Measurements from ENCODE around the gene AGPAT3. TPM values are rescaled to one million over a fixed set of nuclear protein-coding genes. Genes with fewer than 3 reads are reported as not detected.

The AGPAT3 gene, protein sequence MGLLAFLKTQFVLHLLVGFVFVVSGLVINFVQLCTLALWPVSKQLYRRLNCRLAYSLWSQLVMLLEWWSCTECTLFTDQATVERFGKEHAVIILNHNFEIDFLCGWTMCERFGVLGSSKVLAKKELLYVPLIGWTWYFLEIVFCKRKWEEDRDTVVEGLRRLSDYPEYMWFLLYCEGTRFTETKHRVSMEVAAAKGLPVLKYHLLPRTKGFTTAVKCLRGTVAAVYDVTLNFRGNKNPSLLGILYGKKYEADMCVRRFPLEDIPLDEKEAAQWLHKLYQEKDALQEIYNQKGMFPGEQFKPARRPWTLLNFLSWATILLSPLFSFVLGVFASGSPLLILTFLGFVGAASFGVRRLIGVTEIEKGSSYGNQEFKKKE
- polyA plus RNA-seq (2011; rRNA removed) (18.2 and 19.7 TPM in 2 replicates), polyA plus RNA-seq (2017; fragmentation: RNase III; extraction: RNeasy Plus Mini Kit Qiagen cat#74134 plus additional on column Dnase treatment) (20.3 to 21.2 TPM (median 21.1 TPM) in 3 replicates), polyA minus RNA-seq (2011; rRNA and poly(A)+ RNA removed) (28.0 and 41.2 TPM in 2 replicates)
- polyA plus RNA-seq (2012; cell fraction: cytosol; rRNA removed) = 18.6 and 21.3 TPM in 2 replicates
- 27.0 and 28.7 TPM in 2 replicates for polyA plus RNA-seq (2012; cell fraction: nucleus; rRNA removed)

DNA sequence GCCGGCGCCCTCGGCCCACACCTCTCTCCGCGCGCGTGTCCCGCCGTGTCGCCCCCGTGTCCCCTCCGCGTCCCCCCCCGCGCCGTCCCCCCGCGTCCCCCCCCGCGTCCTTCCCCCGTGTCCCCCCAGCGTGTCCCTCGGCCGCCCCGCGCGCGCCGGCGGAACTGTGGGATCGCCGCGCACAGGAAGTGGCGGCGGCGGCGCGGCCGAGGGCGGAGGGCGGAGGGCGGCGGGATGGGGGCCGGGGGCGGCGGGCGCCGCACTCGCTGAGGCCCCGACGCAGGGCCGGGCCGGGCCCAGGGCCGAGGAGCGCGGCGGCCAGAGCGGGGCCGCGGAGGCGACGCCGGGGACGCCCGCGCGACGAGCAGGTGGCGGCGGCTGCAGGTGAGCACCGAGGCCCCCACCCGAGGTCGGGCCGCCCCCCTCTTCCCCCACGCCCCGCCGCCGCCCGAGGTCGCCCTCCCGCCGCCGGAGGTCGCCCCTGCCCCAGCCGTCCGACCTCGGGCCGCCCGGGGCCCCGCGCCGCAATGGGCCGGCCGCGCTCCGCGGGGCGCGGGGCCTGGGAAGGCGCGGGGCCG is at the start of gene AGPAT3:
Gene AGPAT3, plus strand, starts transcription at position 262 of the 578 bp plus-strand sequence. CDS start 94,459 bp downstream, outside the sequence.
- CTCF ChIA-PET = no interaction called here
- Histone ChIP-seq H3K4me2 (peak within 1 kb of the TSS; percentile 91), H3K27ac (peak within 1 kb of the TSS; percentile 96 to 97), H3K4me3 (peak within 1 kb of the TSS; percentile 98), H3K4me1 (peaks cover 10% of the 10 kb centered on the region; the same call in 2 of the 3 replicates), H3K9me3 (no peaks in the 10 kb centered on the region)
- WGBS (ENCODE audit: missing lambda C conversion rate) = no CpG with 5 or more reads among the region's 102 CpGs
- POLR2A ChIA-PET = no interaction called here
- ATAC-seq (peak in 1 of 2 experiments; percentile 62; a peak in 3 of 6 replicates), FAIRE-seq (no peak), DNase-seq (ENCODE audit: low read depth in 1 of 2, low spot score in 1 of 2) (no peak)
- TF ChIP-seq, protein P1, sequence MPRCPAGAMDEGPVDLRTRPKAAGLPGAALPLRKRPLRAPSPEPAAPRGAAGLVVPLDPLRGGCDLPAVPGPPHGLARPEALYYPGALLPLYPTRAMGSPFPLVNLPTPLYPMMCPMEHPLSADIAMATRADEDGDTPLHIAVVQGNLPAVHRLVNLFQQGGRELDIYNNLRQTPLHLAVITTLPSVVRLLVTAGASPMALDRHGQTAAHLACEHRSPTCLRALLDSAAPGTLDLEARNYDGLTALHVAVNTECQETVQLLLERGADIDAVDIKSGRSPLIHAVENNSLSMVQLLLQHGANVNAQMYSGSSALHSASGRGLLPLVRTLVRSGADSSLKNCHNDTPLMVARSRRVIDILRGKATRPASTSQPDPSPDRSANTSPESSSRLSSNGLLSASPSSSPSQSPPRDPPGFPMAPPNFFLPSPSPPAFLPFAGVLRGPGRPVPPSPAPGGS (IDR thresholded peaks at IDR 0.05) = 0 out of 3 replicates have a peak, but pooled peaks have one; percentile 4
- TF ChIP-seq CHD2 (IDR thresholded peaks at IDR 0.05; ENCODE audit: low read length, partially characterized antibody) (no peak), SMC3 (IDR thresholded peaks at IDR 0.05) (no peak), POLR2A (IDR thresholded peaks at IDR 0.05; ENCODE audit: low read length) (0 out of 2 replicates have a peak, but pooled peaks have one; percentile 7), MAZ (IDR thresholded peaks at IDR 0.05; ENCODE audit: borderline replicate concordance, low read depth, low read length) (no peak)

DNA sequence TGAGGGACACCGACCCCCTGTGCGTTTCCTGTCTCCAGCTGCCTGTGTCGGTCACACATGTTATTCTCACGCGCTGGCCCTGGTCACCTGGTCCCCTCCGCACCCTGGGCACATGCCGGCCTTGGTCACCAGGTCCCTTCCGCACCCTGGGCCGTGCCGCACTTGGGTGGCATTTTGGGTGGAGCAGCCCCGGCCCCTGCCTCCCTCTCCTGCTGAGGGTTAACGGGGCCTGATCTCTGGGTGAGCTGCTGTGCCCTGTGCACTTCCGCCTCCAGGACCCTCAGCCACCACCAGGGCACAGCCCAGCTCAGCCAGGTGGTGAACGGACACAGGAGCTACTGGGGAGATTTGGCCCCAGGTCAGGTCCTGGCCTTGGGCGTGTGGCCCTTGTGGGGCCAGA is 49.0 kb upstream of the AGPAT3 start:
- ATAC-seq (no peak), FAIRE-seq (no peak), DNase-seq (ENCODE audit: low read depth in 1 of 2, low spot score in 1 of 2) (no peak)
- H3K4me3 ChIP-seq = no peak overlapping the region
- no CpG with 5 or more reads among the region's 15 CpGs for WGBS (ENCODE audit: missing lambda C conversion rate)
- no peaks in the 10 kb centered on the region for H3K9me3 ChIP-seq
- ChIA-PET CTCF (interaction anchor here (2.0 to 2.1 kb wide), 2 partner anchors 11 to 123 kb away, joined by 7 to 11 read pairs; no protein-coding TSS in a partner anchor), POLR2A (no interaction called here)
- H3K4me2 ChIP-seq = no peak overlapping the region
- H3K27ac ChIP-seq = no peak overlapping the region
- H3K4me1 ChIP-seq = peaks cover 7% of the 10 kb centered on the region; the same call in 1 of the 3 replicates
- TF ChIP-seq CBX2 (IDR thresholded peaks at IDR 0.05; ENCODE audit: borderline replicate concordance, low read depth) = no peak
- TF ChIP-seq POLR2A (IDR thresholded peaks at IDR 0.05; ENCODE audit: low read length) = no peak
- no peak for TF ChIP-seq KDM5A (IDR thresholded peaks at IDR 0.05)
- TF ChIP-seq, protein P2, sequence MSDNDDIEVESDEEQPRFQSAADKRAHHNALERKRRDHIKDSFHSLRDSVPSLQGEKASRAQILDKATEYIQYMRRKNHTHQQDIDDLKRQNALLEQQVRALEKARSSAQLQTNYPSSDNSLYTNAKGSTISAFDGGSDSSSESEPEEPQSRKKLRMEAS (IDR thresholded peaks at IDR 0.05) = no peak
- no peak for TF ChIP-seq MAFK (IDR thresholded peaks at IDR 0.05; ENCODE audit: partially characterized antibody)
- TF ChIP-seq, protein P3, sequence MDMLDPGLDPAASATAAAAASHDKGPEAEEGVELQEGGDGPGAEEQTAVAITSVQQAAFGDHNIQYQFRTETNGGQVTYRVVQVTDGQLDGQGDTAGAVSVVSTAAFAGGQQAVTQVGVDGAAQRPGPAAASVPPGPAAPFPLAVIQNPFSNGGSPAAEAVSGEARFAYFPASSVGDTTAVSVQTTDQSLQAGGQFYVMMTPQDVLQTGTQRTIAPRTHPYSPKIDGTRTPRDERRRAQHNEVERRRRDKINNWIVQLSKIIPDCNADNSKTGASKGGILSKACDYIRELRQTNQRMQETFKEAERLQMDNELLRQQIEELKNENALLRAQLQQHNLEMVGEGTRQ (IDR thresholded peaks at IDR 0.05) = no peak
- TF ChIP-seq, protein P4, sequence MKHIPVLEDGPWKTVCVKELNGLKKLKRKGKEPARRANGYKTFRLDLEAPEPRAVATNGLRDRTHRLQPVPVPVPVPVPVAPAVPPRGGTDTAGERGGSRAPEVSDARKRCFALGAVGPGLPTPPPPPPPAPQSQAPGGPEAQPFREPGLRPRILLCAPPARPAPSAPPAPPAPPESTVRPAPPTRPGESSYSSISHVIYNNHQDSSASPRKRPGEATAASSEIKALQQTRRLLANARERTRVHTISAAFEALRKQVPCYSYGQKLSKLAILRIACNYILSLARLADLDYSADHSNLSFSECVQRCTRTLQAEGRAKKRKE (CRISPR knock-in tag; IDR thresholded peaks at IDR 0.05; ENCODE audit: low read depth) = no peak
- no peak for TF ChIP-seq FOSL2 (IDR thresholded peaks at IDR 0.05)
- TF ChIP-seq FOSL2 (CRISPR knock-in tag; IDR thresholded peaks at IDR 0.05) = no peak
- no peak for TF ChIP-seq GATA3 (IDR thresholded peaks at IDR 0.05; ENCODE audit: borderline replicate concordance)
- no peak for TF ChIP-seq ESRRA (IDR thresholded peaks at IDR 0.05; ENCODE audit: borderline replicate concordance, low read length)
- TF ChIP-seq NR3C1 (IDR thresholded peaks at IDR 0.05) = no peak
- no peak for TF ChIP-seq PHF8 (IDR thresholded peaks at IDR 0.05; ENCODE audit: borderline replicate concordance, low read depth)
- TF ChIP-seq EHMT2 (IDR thresholded peaks at IDR 0.05; ENCODE audit: low read depth) = no peak
- TF ChIP-seq RCOR1 (IDR thresholded peaks at IDR 0.05; ENCODE audit: low read depth, low read length) = no peak
- no peak for TF ChIP-seq RAD21 (conservative IDR thresholded peaks at IDR 0.05 in 1 of 2, IDR thresholded peaks at IDR 0.05 in 1 of 2)
- TF ChIP-seq TP53 (CRISPR knock-in tag; IDR thresholded peaks at IDR 0.05) = no peak
- no peak for TF ChIP-seq MAZ (IDR thresholded peaks at IDR 0.05; ENCODE audit: borderline replicate concordance, low read depth, low read length)
- no peak for TF ChIP-seq CBX8 (IDR thresholded peaks at IDR 0.05)
- no peak for TF ChIP-seq MYC (IDR thresholded peaks at IDR 0.05; ENCODE audit: borderline replicate concordance, low read length)
- no peak for TF ChIP-seq RFX5 (IDR thresholded peaks at IDR 0.05)
